Activated CD4-positive, alpha-beta T cell treated with anti-CD3 and anti-CD28 coated beads for 4 hours (primary cell): ENCODE results near the gene CAMK2D.

Experiments
- DNase-seq, 2 donors: peaks; one replicate each; pipeline ENCODE4 v3.0.0-alpha.2; 2020

CAMK2D gene

DNA sequence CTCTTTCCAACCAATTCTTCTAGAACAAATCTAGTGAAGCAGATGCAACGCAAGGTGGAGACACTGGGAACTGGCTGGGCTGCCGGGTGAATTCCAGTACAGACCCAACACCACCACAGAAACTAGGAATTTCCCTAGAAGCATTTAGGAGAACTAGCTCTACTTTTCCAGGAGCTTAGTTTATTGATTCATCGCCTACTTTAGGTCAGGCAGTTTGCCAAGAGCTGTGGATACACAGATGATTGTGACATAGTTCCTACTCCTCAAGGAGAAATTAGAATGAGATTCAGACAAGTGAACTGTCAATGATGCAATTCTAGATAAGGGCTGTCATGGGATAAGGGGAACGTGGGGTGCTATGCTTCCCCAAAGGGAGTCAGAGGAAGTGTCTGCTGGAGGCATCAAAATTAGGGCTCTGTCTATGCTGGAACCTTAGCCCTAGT is 350.0 kb downstream of the CAMK2D start:
- no peak for DNase-seq

DNA sequence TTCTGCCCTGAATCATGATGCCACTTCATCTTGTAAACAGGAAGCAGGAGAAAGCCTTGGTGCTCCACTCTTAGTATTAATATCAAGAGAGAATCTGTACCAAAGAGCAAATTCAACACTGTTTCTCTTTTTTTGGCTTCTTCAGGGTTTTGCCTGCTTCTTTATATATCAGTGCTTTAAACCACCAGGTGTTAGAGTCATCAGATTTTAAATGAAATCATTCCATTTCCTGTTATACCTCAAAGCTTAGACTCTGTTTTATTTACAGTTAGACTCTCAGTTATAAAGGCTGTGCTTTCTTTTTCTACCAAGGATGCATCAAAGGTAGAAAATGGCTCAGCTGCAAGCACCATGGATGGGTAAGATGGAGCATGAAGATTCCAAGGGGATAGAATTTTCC is 350.9 kb downstream of the CAMK2D start:
- DNase-seq, result no peak

DNA sequence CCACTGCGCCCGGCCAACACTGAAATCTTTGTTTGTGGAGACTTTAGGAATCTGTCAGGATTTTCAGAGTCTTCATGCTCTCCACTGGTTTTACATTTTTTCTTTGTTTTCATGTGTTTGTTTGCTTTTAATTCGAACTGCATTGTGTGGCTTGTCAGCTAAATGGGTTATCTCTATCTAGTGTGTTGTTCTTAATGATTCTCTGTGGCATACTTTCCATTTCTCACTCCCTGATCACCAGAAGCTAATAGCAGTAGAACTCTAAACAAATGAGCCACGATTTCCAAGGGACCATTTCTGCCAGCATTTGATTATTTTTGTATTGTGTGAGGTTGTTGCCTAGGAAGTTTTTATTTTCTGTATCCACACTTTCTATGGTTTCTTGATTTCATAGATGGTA is 352.4 kb downstream of the CAMK2D start:
- no peak for DNase-seq

DNA sequence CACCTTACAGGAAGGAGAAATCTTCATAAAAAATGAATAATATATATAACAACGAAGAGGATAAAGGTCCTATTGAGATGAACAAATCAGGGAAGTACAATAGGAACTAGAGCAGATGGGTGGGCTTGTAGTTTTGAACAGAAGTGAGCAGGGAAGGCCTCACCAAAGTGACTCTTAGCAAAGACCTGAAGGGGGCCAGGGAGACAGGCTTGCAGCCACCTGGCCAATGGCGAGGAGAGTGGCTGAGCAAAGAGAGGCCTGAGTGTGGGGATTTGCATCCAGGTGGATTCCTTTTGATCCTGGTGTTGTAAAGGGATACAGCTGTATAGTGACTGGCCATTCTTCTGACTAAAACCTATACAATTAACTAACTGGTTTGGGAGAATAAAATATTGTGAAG is 354.1 kb downstream of the CAMK2D start:
- DNase-seq, result no peak

DNA sequence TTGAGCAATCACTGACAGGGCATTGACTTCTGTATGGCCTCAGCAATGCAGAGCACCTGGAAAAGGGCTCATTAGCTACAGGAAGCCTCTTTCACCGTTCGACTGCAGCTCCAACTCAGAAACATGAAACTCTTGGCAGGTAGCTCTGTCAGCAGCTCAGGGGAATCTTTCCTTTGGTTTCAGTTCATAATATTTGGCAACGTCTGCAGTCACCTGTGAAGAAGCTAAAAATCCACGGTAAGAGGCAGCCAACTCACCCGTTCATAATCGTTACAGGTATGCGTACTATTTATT is 354.9 kb downstream of the CAMK2D start:
- DNase-seq, result no peak

DNA sequence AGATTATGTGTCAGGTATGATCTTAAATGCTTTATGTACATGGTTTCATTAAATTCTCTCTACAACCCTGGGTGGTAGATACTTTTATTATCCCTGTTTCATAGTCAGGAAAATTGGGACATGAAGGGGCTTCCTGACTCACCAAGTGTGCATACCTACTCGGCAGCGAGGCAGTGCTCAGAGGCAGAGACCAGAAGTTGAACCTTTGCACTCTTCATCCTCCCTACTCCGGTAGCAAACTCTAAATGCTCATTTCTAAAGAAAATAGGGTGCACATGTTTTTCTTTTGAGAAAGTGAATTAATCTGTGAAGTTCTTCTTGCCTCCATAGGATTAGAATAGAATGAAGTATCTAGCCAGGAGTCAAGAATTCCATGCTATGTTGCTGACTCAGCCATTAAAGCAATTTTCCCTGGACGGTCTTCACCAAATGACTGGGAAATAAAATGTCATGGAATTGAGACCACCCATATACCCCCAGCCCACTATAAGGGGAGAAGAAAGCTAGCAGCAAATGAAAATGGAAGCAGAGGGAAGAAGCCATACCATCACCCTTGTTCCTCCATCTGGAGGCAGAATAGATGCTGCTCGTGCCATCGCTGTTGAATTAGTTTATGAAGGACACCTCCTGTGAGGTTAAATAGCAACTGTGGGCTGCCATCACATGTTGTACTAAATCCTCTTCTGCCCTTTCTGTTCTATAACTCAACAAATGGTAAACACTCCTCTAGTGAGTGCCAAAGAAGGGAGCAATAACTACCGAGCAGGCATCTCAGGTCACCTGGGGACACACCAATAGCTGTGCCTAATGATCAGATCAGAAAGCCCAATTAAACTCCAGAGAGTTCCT is 355.4 kb downstream of the CAMK2D start:
- DNase-seq, result no peak

DNA sequence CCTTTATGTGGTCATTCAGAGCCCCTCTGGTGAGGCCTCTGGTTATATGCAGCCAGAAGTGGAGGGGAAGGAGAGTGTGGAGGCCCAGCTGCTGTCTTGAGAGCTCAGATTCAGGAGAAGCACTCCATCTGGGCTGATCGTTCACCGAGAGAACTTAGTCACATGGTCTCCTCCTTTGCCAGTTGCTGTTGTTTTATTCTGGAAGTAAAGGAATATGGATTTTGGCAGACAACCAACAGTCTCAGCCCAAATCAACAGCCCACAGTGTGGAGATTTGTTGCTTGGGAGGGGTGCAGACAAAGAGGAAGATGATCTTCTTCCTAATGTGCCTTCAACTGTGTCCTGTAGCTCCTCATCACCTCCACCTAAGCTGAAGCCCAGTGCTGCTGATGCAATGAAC is 356.7 kb downstream of the CAMK2D start:
- DNase-seq, result no peak

DNA sequence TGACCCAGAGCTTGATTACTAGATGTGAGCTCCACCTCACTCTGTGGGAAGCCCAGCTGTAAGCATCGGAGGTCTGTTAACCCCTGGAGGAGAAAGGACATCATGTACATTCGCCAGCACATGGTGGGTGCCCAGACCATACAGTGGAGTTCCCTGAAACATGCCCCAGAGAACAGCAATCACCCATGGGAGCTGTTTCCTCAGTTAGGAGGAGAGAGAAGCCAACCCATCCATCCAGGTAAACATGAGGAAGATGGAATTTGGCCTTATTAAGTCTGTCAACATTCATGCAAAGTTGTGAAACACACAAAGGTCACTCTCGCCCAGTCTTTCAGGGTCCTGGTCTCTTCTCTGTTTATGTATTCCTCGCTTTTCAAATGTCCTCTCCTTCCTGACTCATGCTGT is 357.4 kb downstream of the CAMK2D start:
- DNase-seq, result no peak
